Upper lobe of left lung (tissue), 6 donors: Measurements from ENCODE around the gene HOXB4. TPM values are rescaled to one million over a fixed set of nuclear protein-coding genes. Genes with fewer than 3 reads are reported as not detected.

Experiments used
- ATAC-seq, 2 donors: fragments of 200-7000 bp; cut with Tn5 transposase; one replicate each; pipeline ENCODE4 v1.9.1; 2022; ENCODE audit warnings: mild to moderate bottlenecking in 2 of 2, moderate library complexity in 2 of 2; ENCODE audit not compliant: low FRiP score in 2 of 2
- DNase-seq, 2 donors: peaks; one replicate each; pipeline ENCODE4 v3.0.0-alpha.2; 2019 to 2020
- H3K27ac ChIP-seq, 4 donors: fragments of 200-600 bp; sonication (generic); one replicate each; pipeline ENCODE4 v1.5.1; 2016 to 2019
- H3K27me3 ChIP-seq, 4 donors: fragments of 200-600 bp; sonication (generic); one replicate each; pipeline ENCODE4 v1.5.1; 2017 to 2019
- H3K36me3 ChIP-seq, 4 donors: fragments of 200-600 bp; sonication (generic); one replicate each; pipeline ENCODE4 v1.5.1; 2016 to 2019
- H3K4me1 ChIP-seq, 4 donors: fragments of 200-600 bp; sonication (generic); one replicate each; pipeline ENCODE4 v1.5.1; 2018 to 2019
- H3K4me3 ChIP-seq, 4 donors: fragments of 200-600 bp; sonication (generic); one replicate each; pipeline ENCODE4 v1.5.1; 2017 to 2019; ENCODE audit warnings: mild to moderate bottlenecking in 2 of 4, moderate library complexity in 1 of 4
- H3K9me3 ChIP-seq, 4 donors: fragments of 200-600 bp; sonication (generic); one replicate each; pipeline ENCODE4 v1.5.1; 2018 to 2019
- CTCF ChIP-seq, 6 experiments: fragments of 450-650 bp in 4 of 6; fragments of 200-600 bp in 2 of 6; sonication (generic) in 2 of 6; IDR thresholded peaks; one replicate each; pipeline ENCODE4 v1.5.1; 2016 to 2019; ENCODE audit warnings: antibody characterized with exemption in 6 of 6
- EP300 ChIP-seq, 4 donors: sonication (generic); formaldehyde crosslinking; IDR thresholded peaks; one replicate each; pipeline ENCODE4 v1.5.1; 2017; ENCODE audit warnings: antibody characterized with exemption in 4 of 4, control low read depth in 2 of 4
- POLR2A ChIP-seq, 4 donors: fragments of 450-650 bp; IDR thresholded peaks; one replicate each; pipeline ENCODE4 v1.5.1; 2016 to 2017; ENCODE audit warnings: antibody characterized with exemption in 4 of 4, mild to moderate bottlenecking in 2 of 4
- POLR2AphosphoS5 ChIP-seq, 2 donors: sonication (generic); formaldehyde crosslinking; IDR thresholded peaks; one replicate each; pipeline ENCODE4 v1.5.1; 2017; ENCODE audit warnings: antibody characterized with exemption in 2 of 2
- WGBS, 2 donors: methylation state at CpG; one replicate each; pipeline ENCODE4 v1.1.5; 2017 to 2018; 5-methylcytosine and 5-hydroxymethylcytosine counted together
- total RNA-seq, 6 donors: library from RNA; depleted of rRNA in 4 of 6; stranded (reverse); fragments of >200 nt in 4 of 6; gene quantifications; one replicate each; pipeline versions ENCODE4 v1.1.0 to v1.2.1, GENCODE V29; 2016 to 2021
- donor health status: DM: no; HTN: no; CAD: no; lungs with moderate emphysema.
- donor health status: DM: no; HTN: yes; CAD: no; lungs with severe emphysema.

Gene HOXB4
- total RNA-seq, 6 donors from 2014 or later: 0.61 to 5.6 (median 2.0) TPM

GRCh38 chr17:48575673-48576478, 2.3 kb downstream of the HOXB4 start:
- no peaks in the 10 kb centered on the region for H3K9me3 ChIP-seq
- no peaks in the 10 kb centered on the region for H3K36me3 ChIP-seq
- H3K4me1 ChIP-seq: peaks cover 9 to 16% (median 11%) of the 10 kb centered on the region in 4 donors
- peak overlapping the region in 2 of 4 donors; percentile 53 to 57 for H3K4me3 ChIP-seq
- DNase-seq: peak in 1 of 2 donors; percentile 72
- H3K27me3 ChIP-seq: peaks cover 0 to 56% (median 26%) of the 10 kb centered on the region in 4 donors
- 33 to 35% methylated on average over 21 to 22 of the region's 22 CpGs for WGBS, 2 donors
- TF ChIP-seq POLR2A (IDR thresholded peaks at IDR 0.05): no peak
- TF ChIP-seq EP300 (IDR thresholded peaks at IDR 0.05): no peak
- TF ChIP-seq POLR2AphosphoS5 (IDR thresholded peaks at IDR 0.05): no peak
- TF ChIP-seq CTCF (IDR thresholded peaks at IDR 0.05): no peak
- peak overlapping the region; percentile 80 to 94 (median 86) for H3K27ac ChIP-seq
- ATAC-seq: peak in 1 of 2 donors; percentile 36

GRCh38 chr17:48575066-48575582, 3.0 kb downstream of the HOXB4 start:
- no peak for TF ChIP-seq POLR2A (IDR thresholded peaks at IDR 0.05)
- TF ChIP-seq POLR2AphosphoS5 (IDR thresholded peaks at IDR 0.05): no peak
- no peak for TF ChIP-seq CTCF (IDR thresholded peaks at IDR 0.05)
- no peak for TF ChIP-seq EP300 (IDR thresholded peaks at IDR 0.05)
- H3K4me1 ChIP-seq: peaks cover 9 to 16% (median 11%) of the 10 kb centered on the region in 4 donors
- peak overlapping the region in 2 of 4 donors; percentile 20 to 57 for H3K4me3 ChIP-seq
- no peaks in the 10 kb centered on the region for H3K9me3 ChIP-seq
- no peaks in the 10 kb centered on the region for H3K36me3 ChIP-seq
- H3K27me3 ChIP-seq: peaks cover 0 to 49% (median 24%) of the 10 kb centered on the region in 4 donors
- no peak for ATAC-seq
- DNase-seq: no peak
- 51 to 52% methylated on average over 7 of the region's 7 CpGs for WGBS, 2 donors
- H3K27ac ChIP-seq: peak overlapping the region; percentile 63 to 87 (median 79)

GRCh38 chr17:48574505-48575065, 3.6 kb downstream of the HOXB4 start:
- Histone ChIP-seq H3K27ac (peak overlapping the region; percentile 71 to 87 (median 79)), H3K9me3 (no peaks in the 10 kb centered on the region), H3K4me1 (peaks cover 9 to 16% (median 11%) of the 10 kb centered on the region in 4 donors), H3K27me3 (peaks cover 0 to 49% (median 24%) of the 10 kb centered on the region in 4 donors), H3K4me3 (peak overlapping the region in 2 of 4 donors; percentile 20 to 57), H3K36me3 (no peaks in the 10 kb centered on the region)
- no peak for TF ChIP-seq EP300 (IDR thresholded peaks at IDR 0.05)
- TF ChIP-seq POLR2A (IDR thresholded peaks at IDR 0.05): no peak
- TF ChIP-seq CTCF (IDR thresholded peaks at IDR 0.05): no peak
- no peak for TF ChIP-seq POLR2AphosphoS5 (IDR thresholded peaks at IDR 0.05)
- 43 to 48% methylated on average over 8 of the region's 8 CpGs for WGBS, 2 donors
- ATAC-seq: no peak
- no peak for DNase-seq

- TF ChIP-seq POLR2AphosphoS5 (IDR thresholded peaks at IDR 0.05): no peak
- TF ChIP-seq CTCF (IDR thresholded peaks at IDR 0.05): no peak
- TF ChIP-seq EP300 (IDR thresholded peaks at IDR 0.05): no peak
- no peak for TF ChIP-seq POLR2A (IDR thresholded peaks at IDR 0.05)
- Histone ChIP-seq H3K4me3 (no peak overlapping the region), H3K4me1 (peaks cover 12 to 19% (median 16%) of the 10 kb centered on the region in 4 donors), H3K27me3 (peaks cover 0 to 31% (median 14%) of the 10 kb centered on the region in 4 donors), H3K27ac (peak overlapping the region; percentile 65 to 87 (median 72)), H3K9me3 (no peaks in the 10 kb centered on the region), H3K36me3 (no peaks in the 10 kb centered on the region)
- ATAC-seq (no peak), DNase-seq (no peak)
- WGBS, 2 donors: 67 to 81% methylated on average over 1 of the region's 1 CpG
Measured at GRCh38 chr17:48571826-48572417, 6.2 kb downstream of the HOXB4 start.
